K562 (cell line): Measurements from ENCODE around the gene RGS3. TPM values are rescaled to one million over a fixed set of nuclear protein-coding genes. Genes with fewer than 3 reads are reported as not detected.

Source experiments
- ATAC-seq: fragments of 200-7000 bp; cut with Tn5 transposase; 3 replicates; pipeline ENCODE4 v1.9.1; 2020; ENCODE audit warnings: moderate library complexity
- BruUV-seq: library from RNA; stranded (reverse); fragments of 400-500 nt; replicated peaks from 2 replicates; lab custom pipeline; 2021; lab: Mats Ljungman, UMichigan
- CTCF ChIA-PET: fragments of 300-600 bp; formaldehyde crosslinking; extraction: SDS; loops from one replicate; lab custom pipeline; 2021; ENCODE audit warnings: low intra/inter-chr PET ratio; lab: Yijun Ruan, JAX
- POLR2A ChIA-PET: fragments of 300-600, 350-650 bp; sonication (Branson Sonifier 250); formaldehyde crosslinking; extraction: SDS; loops from one replicate; lab custom pipeline; 2021; ENCODE audit warnings: antibody characterized with exemption, inconsistent platforms; lab: Yijun Ruan, JAX
- DNase-seq, 4 experiments: peaks; one replicate each; pipeline versions ENCODE4 v3.0.0 to v3.0.0-alpha.2; 2011 to 2018; ENCODE audit warnings: low spot score in 3 of 4, mixed read lengths in 3 of 4; ENCODE audit errors: extremely low read depth in 1 of 4
- FAIRE-seq: peaks from 2 replicates; lab custom pipeline; 2011; peaks lifted over from hg19 to GRCh38; lab: Jason Lieb, UNC
- H2AFZ ChIP-seq: 2 replicates; pipeline ENCODE4 v1.6.0; 2011; ENCODE audit warnings: low read depth, low read length, control low read depth, inconsistent platforms
- H3K27ac ChIP-seq: fragments of 200-600 bp; 3 replicates; pipeline ENCODE4 v1.8.0; 2011; ENCODE audit warnings: low read depth, mild to moderate bottlenecking, control low read depth, inconsistent platforms, low read length, moderate library complexity, mixed read lengths; ENCODE audit errors: extremely low read depth
- H3K27me3 ChIP-seq, 2 experiments: fragments of 300-600 bp in 1 of 2; 2 replicates in 1 of 2; 3 replicates in 1 of 2; pipeline versions ENCODE4 v1.6.0 to v1.8.0; 2011; ENCODE audit warnings: inconsistent platforms in 2 of 2, low read length in 2 of 2, mild to moderate bottlenecking in 1 of 2, mixed read lengths in 1 of 2, moderate library complexity in 1 of 2; ENCODE audit not compliant: control insufficient read depth in 2 of 2, insufficient read depth in 2 of 2
- H3K36me3 ChIP-seq: fragments of 300-600 bp; 3 replicates; pipeline ENCODE4 v1.8.0; 2011; ENCODE audit warnings: mild to moderate bottlenecking, low read length, inconsistent platforms; ENCODE audit not compliant: control insufficient read depth, insufficient read depth
- H3K4me1 ChIP-seq, 2 experiments: fragments of 200-600 bp in 1 of 2; replicated peaks in 1 of 2; 2 replicates in 1 of 2; 3 replicates in 1 of 2; pipeline versions ENCODE4 v1.5.1 to v1.8.0; 2011; ENCODE audit warnings: inconsistent platforms in 2 of 2, low read length in 2 of 2, mild to moderate bottlenecking in 1 of 2, mixed read lengths in 1 of 2, moderate library complexity in 1 of 2; ENCODE audit not compliant: control insufficient read depth in 2 of 2, insufficient read depth in 2 of 2
- H3K4me2 ChIP-seq: 2 replicates; pipeline ENCODE4 v1.6.1; 2011; ENCODE audit warnings: low read length, control low read depth, inconsistent platforms, mixed read lengths; ENCODE audit not compliant: insufficient read depth
- H3K4me3 ChIP-seq: fragments of 200-600 bp; sonication (generic), shearing (Covaris generic); 2 replicates; pipeline ENCODE4 v1.5.1; 2016; ENCODE audit warnings: control low read depth, inconsistent platforms
- H3K79me2 ChIP-seq: fragments of 200-600 bp; 3 replicates; pipeline ENCODE4 v1.8.0; 2011; ENCODE audit warnings: low read length, inconsistent platforms; ENCODE audit not compliant: control insufficient read depth, insufficient read depth
- H3K9ac ChIP-seq, 2 experiments: 2 replicates each; pipeline versions ENCODE4 v1.6.0 to v1.6.1; 2011; ENCODE audit warnings: low read depth in 2 of 2, low read length in 2 of 2, control low read depth in 1 of 2, inconsistent platforms in 1 of 2, mild to moderate bottlenecking in 1 of 2, mixed read lengths in 1 of 2; ENCODE audit not compliant: insufficient read depth in 1 of 2
- H3K9me1 ChIP-seq: one replicate; pipeline ENCODE4 v1.6.0; 2011; ENCODE audit warnings: inconsistent platforms, mild to moderate bottlenecking, low read length, moderate library complexity; ENCODE audit not compliant: control insufficient read depth, insufficient read depth
- H3K9me3 ChIP-seq: replicated peaks from 2 replicates; pipeline ENCODE4 v1.5.1; 2011; ENCODE audit warnings: low read depth, low read length, inconsistent platforms; ENCODE audit not compliant: control insufficient read depth, insufficient read depth
- H4K20me1 ChIP-seq: replicated peaks from 2 replicates; pipeline ENCODE4 v1.6.1; 2011; ENCODE audit warnings: low read length, inconsistent platforms, mixed read lengths; ENCODE audit not compliant: control insufficient read depth, insufficient read depth
- POLR2AphosphoS2 ChIP-seq: IDR thresholded peaks from 2 replicates; pipeline ENCODE4 v1.6.1; 2012; ENCODE audit warnings: low read length, improper control_type of control experiment
- SMAD3 ChIP-seq: fragments of 450-650 bp; formaldehyde crosslinking; conservative IDR thresholded peaks from 2 replicates; pipeline ENCODE4 v1.4.0; 2020; ENCODE audit warnings: mild to moderate bottlenecking
- UBTF ChIP-seq, 2 experiments: IDR thresholded peaks; 2 replicates each; pipeline ENCODE4 v1.6.1; 2012; ENCODE audit warnings: improper control_type of control experiment in 2 of 2, low read depth in 2 of 2, low read length in 2 of 2, borderline replicate concordance in 1 of 2
- ZNF134 ChIP-seq: fragments of 250-450 bp; sonication (Bioruptor Pico); conservative IDR thresholded peaks from 2 replicates; pipeline ENCODE4 v1.4.0; 2020
- WGBS: fragments of 100-300 bp; shearing (Covaris generic); methylation state at CpG from one replicate; pipeline ENCODE4 v1.1.6; 2016; ENCODE audit warnings: low coverage, mixed read lengths; ENCODE audit not compliant: insufficient coverage; ENCODE audit errors: missing lambda C conversion rate; 5-methylcytosine and 5-hydroxymethylcytosine counted together
- in situ Hi-C: fragments of 300-500 bp; cut with MboI; formaldehyde crosslinking; loops from 4 replicates; pipeline ENCODE4 v1.15.0; 2018; ENCODE audit warnings: inconsistent platforms, mixed read lengths
- intact Hi-C: fragments of 100-400 bp; cut with micrococcal nuclease; formaldehyde crosslinking; loops from 2 replicates; pipeline ENCODE4 v1.14.2; 2022
- polyA plus RNA-seq, 8 experiments: library from polyadenylated mRNA; depleted of rRNA in 4 of 8; stranded (reverse) in 5 of 8; unstranded in 3 of 8; fragments of >200 nt; fragmentation: Nextera tagmentation in 2 of 8; fragmentation: Illumina TruSeq in 1 of 8; extraction: Ambion mirVana in 2 of 8; extraction: Trizol in 1 of 8; gene quantifications; 2 replicates each; pipeline versions ENCODE4 v1.2.1 to v1.2.3, GENCODE V29; 2011 to 2014; ENCODE audit warnings: inconsistent platforms in 1 of 8, missing spikeins in 1 of 8
- total RNA-seq, 7 experiments: library from RNA; depleted of rRNA in 6 of 7; stranded (reverse); fragments of >200 nt in 6 of 7; fragmentation: Illumina TruSeq in 2 of 7; extraction: Trizol in 2 of 7; gene quantifications; 2 replicates each; pipeline versions ENCODE4 v1.2.1 to v1.2.3, GENCODE V29; 2011 to 2021; ENCODE audit warnings: low replicate concordance in 1 of 7

RGS3 gene
- total and polyA plus RNA-seq, 9 of the 15 experiments (the other 6 are each of a cell fraction or from before 2014, with no cell fraction given) = 0.08 to 2.9 (median 0.95) TPM

- no TSS peak for BruUV-seq
- Histone ChIP-seq H3K9me3 (0 out of 2 replicates have a peak, but pooled peaks cover 1% of the 10 kb centered on the region), H3K9ac (no peak overlapping the region), H3K4me3 (no peak overlapping the region), H3K36me3 (no peaks in the 10 kb centered on the region), H3K9me1 (no peaks in the 10 kb centered on the region), H3K4me1 (no peaks in the 10 kb centered on the region), H3K27ac (no peak overlapping the region), H3K79me2 (no peaks in the 10 kb centered on the region), H4K20me1 (no peaks in the 10 kb centered on the region), H3K27me3 (peaks cover 24 to 37% of the 10 kb centered on the region in 2 experiments), H3K4me2 (no peak overlapping the region), H2AFZ (no peak overlapping the region)
- intact Hi-C loops = no loop called here
- ATAC-seq = no peak
- in situ Hi-C loops = no loop called here
- 14% methylated on average over 5 of the region's 5 CpGs for WGBS
- no peak for FAIRE-seq
- ChIA-PET POLR2A (interaction anchor here (1.0 kb wide), 1 partner anchor 17 kb away, joined by 3 read pairs; no protein-coding TSS in a partner anchor), CTCF (no interaction called here)
- TF ChIP-seq ZNF134 (no peak), POLR2AphosphoS2 (no peak), SMAD3 (no peak), UBTF (IDR thresholded peaks at IDR 0.05; ENCODE audit: borderline replicate concordance in 1 of 2, low read depth in 2 of 2, low read length in 2 of 2) (no peak)
- DNase-seq = no peak
Measured at GRCh38 chr9:113472199-113472598, 8.7 kb downstream of the RGS3 start.
